Epithelial cell of proximal tubule (primary cell): ENCODE measurements around the gene RAG2. TPM values are rescaled to one million over a fixed set of nuclear protein-coding genes. Genes with fewer than 3 reads are reported as not detected.
"Not testable (repeated sequence)": the region's sequence is repeated elsewhere in the genome, so short reads cannot be mapped to it uniquely, and the experiment has no call there.

ENCODE experiments used
- DNase-seq: peaks from one replicate; pipeline ENCODE4 v3.0.0-alpha.2; 2011; ENCODE audit warnings: low read depth
- H3K4me3 ChIP-seq: 2 replicates; pipeline ENCODE4 v1.5.1; 2011; ENCODE audit warnings: low read depth, mild to moderate bottlenecking, low read length
- CTCF ChIP-seq: conservative IDR thresholded peaks from 2 replicates; pipeline ENCODE4 v1.5.1; 2012; ENCODE audit warnings: low read depth, mild to moderate bottlenecking, low read length
- total RNA-seq: library from RNA; depleted of rRNA; stranded (reverse); fragments of >200 nt; gene quantifications from 2 replicates; pipeline ENCODE4 v1.2.3, GENCODE V29; 2015

Gene RAG2
- total RNA-seq, 1 donor from 2014 or later = not detected

GRCh38 chr11:36557991-36558390 lies 40.0 kb downstream of the RAG2 start:
- DNase-seq = no peak
- no peak for TF ChIP-seq CTCF
- no peak overlapping the region for H3K4me3 ChIP-seq

DNA sequence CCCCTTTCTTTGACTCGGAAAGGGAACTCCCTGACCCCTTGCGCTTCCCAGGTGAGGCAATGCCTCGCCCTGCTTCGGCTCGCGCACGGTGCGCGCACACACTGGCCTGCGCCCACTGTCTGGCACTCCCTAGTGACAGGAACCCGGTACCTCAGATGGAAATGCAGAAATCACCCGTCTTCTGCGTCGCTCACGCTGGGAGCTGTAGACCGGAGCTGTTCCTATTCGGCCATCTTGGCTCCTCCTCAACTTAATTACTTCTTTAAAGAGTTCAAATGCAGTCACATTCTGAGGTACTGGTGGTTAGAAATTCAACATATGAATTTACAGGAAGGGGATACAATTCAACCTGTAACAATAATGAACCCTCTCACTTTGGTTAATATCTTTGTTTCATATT lies 40.6 kb downstream of the RAG2 start:
- not testable (repeated sequence) for H3K4me3 ChIP-seq, DNase-seq

- no peak for DNase-seq
- no peak overlapping the region for H3K4me3 ChIP-seq
- no peak for TF ChIP-seq CTCF
Observed at GRCh38 chr11:36550385-36551115, 47.5 kb downstream of the RAG2 start.

Other genes with a start within 250 kb of the RAG2 start
- 7.5 and 9.8 TPM in 2 replicates for gene TRAF6, start 88.0 kb downstream of the RAG2 start, total RNA-seq
- 1.0 and 2.0 TPM in 2 replicates for gene RAG1, start 30.2 kb downstream of the RAG2 start, total RNA-seq
- 13.2 and 19.7 TPM in 2 replicates for gene IFTAP, start 3.7 kb downstream of the RAG2 start, total RNA-seq